Activated CD8-positive, alpha-beta T cell treated with anti-CD3 and anti-CD28 coated beads, Interleukin-2, amount 10 ng/mL, durations not matched to agents 7 days and 5 days (primary cell): ENCODE data around the gene MCM9. TPM values are rescaled to one million over a fixed set of nuclear protein-coding genes. Genes with fewer than 3 reads are reported as not detected.

ENCODE experiments used
- ATAC-seq: fragments of 150-1000 bp; cut with Tn5 transposase; one replicate; pipeline ENCODE4 v1.10.0; 2021; ENCODE audit warnings: moderate library complexity
- CTCF ChIA-PET: fragments of 350-600 bp; sonication (Branson Sonifier 250); formaldehyde crosslinking; loops from one replicate; lab custom pipeline; 2021; ENCODE audit warnings: antibody characterized with exemption; lab: Charles Lee
- POLR2A ChIA-PET: fragments of 350-600 bp; sonication (Branson Sonifier 250); formaldehyde crosslinking; loops from one replicate; lab custom pipeline; 2021; ENCODE audit warnings: antibody characterized with exemption; lab: Charles Lee
- DNase-seq: peaks from one replicate; pipeline ENCODE4 v3.0.0-alpha.2; 2020
- H3K27ac Mint-ChIP-seq: one replicate; pipeline ENCODE4 v1.8.0; 2021; ENCODE audit warnings: mild to moderate bottlenecking, mixed read lengths
- H3K27me3 Mint-ChIP-seq: one replicate; pipeline ENCODE4 v1.8.0; 2021; ENCODE audit warnings: low read depth, mixed read lengths
- H3K36me3 Mint-ChIP-seq: one replicate; pipeline ENCODE4 v1.8.0; 2021; ENCODE audit warnings: low read depth, mixed read lengths
- H3K4me1 Mint-ChIP-seq: one replicate; pipeline ENCODE4 v1.8.0; 2021; ENCODE audit warnings: low read depth, mixed read lengths
- H3K4me3 Mint-ChIP-seq: one replicate; pipeline ENCODE4 v1.8.0; 2021; ENCODE audit warnings: mild to moderate bottlenecking, mixed read lengths
- H3K9me3 Mint-ChIP-seq: one replicate; pipeline ENCODE4 v1.8.0; 2022; ENCODE audit warnings: mixed read lengths; ENCODE audit not compliant: insufficient read depth
- total RNA-seq, 2 experiments: library from RNA; stranded (reverse); gene quantifications; one replicate each; pipeline ENCODE4 v1.2.3, GENCODE V29; 2021

MCM9 gene
- total RNA-seq, 2 experiments from 2014 or later = 18.1 to 18.8 TPM

- POLR2A ChIA-PET = no interaction called here
Observed at GRCh38 chr6:118932421-118932820, 2.5 kb downstream of the MCM9 start.

GRCh38 chr6:118931436-118931835 lies 3.5 kb downstream of the MCM9 start:
- DNase-seq (no peak), ATAC-seq (no peak)
- ChIA-PET POLR2A (no interaction called here), CTCF (no interaction called here)
- H3K9me3 Mint-ChIP-seq = no peaks in the 10 kb centered on the region
- peaks cover 23% of the 10 kb centered on the region for H3K4me1 Mint-ChIP-seq
- no peaks in the 10 kb centered on the region for H3K27me3 Mint-ChIP-seq
- H3K27ac Mint-ChIP-seq = no peak overlapping the region
- no peak overlapping the region for H3K4me3 Mint-ChIP-seq
- H3K36me3 Mint-ChIP-seq = peaks cover 30% of the 10 kb centered on the region

More at GRCh38 chr6:118932421-118932820, 2.5 kb downstream of the MCM9 start:
- ATAC-seq = no peak
- CTCF ChIA-PET = interaction anchor here (0.7 kb wide), 1 partner anchor 9 kb away, joined by 3 read pairs; no protein-coding TSS in a partner anchor
- Mint-ChIP-seq H3K4me1 (peaks cover 24% of the 10 kb centered on the region), H3K4me3 (no peak overlapping the region), H3K27ac (no peak overlapping the region), H3K27me3 (no peaks in the 10 kb centered on the region), H3K9me3 (peaks cover 5% of the 10 kb centered on the region), H3K36me3 (peaks cover 36% of the 10 kb centered on the region)
- DNase-seq = no peak

GRCh38 chr6:118930680-118931079 lies 4.3 kb downstream of the MCM9 start:
- H3K27ac Mint-ChIP-seq = no peak overlapping the region
- ChIA-PET POLR2A (no interaction called here), CTCF (no interaction called here)
- no peaks in the 10 kb centered on the region for H3K27me3 Mint-ChIP-seq
- ATAC-seq = no peak
- H3K4me1 Mint-ChIP-seq = peaks cover 18% of the 10 kb centered on the region
- no peak for DNase-seq
- no peaks in the 10 kb centered on the region for H3K9me3 Mint-ChIP-seq
- peaks cover 31% of the 10 kb centered on the region for H3K36me3 Mint-ChIP-seq
- no peak overlapping the region for H3K4me3 Mint-ChIP-seq

- H3K4me1 Mint-ChIP-seq = no peaks in the 10 kb centered on the region
- peaks cover 52% of the 10 kb centered on the region for H3K36me3 Mint-ChIP-seq
- ATAC-seq (no peak), DNase-seq (no peak)
- H3K9me3 Mint-ChIP-seq = no peaks in the 10 kb centered on the region
- H3K27ac Mint-ChIP-seq = no peak overlapping the region
- POLR2A ChIA-PET = interaction anchor here (1.0 kb wide), 1 partner anchor 12 kb away, joined by 5 read pairs; the partner anchor contains the start of gene MCM9
- no peak overlapping the region for H3K4me3 Mint-ChIP-seq
- CTCF ChIA-PET = interaction anchor here (1.0 to 1.4 kb wide), 2 partner anchors 16 to 188 kb away, joined by 4 to 5 read pairs; no protein-coding TSS in a partner anchor
- no peaks in the 10 kb centered on the region for H3K27me3 Mint-ChIP-seq
Observed at GRCh38 chr6:118923035-118923434, 11.9 kb downstream of the MCM9 start.

GRCh38 chr6:118921084-118921483 lies 13.9 kb downstream of the MCM9 start:
- H3K9me3 Mint-ChIP-seq = no peaks in the 10 kb centered on the region
- H3K4me3 Mint-ChIP-seq = no peak overlapping the region
- DNase-seq = no peak
- ATAC-seq = no peak
- no peaks in the 10 kb centered on the region for H3K27me3 Mint-ChIP-seq
- no peak overlapping the region for H3K27ac Mint-ChIP-seq
- H3K36me3 Mint-ChIP-seq = peaks cover 56% of the 10 kb centered on the region
- CTCF ChIA-PET = no interaction called here
- no peaks in the 10 kb centered on the region for H3K4me1 Mint-ChIP-seq
- POLR2A ChIA-PET = no interaction called here

- POLR2A ChIA-PET = interaction anchor here (0.6 kb wide), 1 partner anchor 197 kb away, joined by 4 read pairs; no protein-coding TSS in a partner anchor
- no peak for ATAC-seq
- H3K27me3 Mint-ChIP-seq = no peaks in the 10 kb centered on the region
- no peak overlapping the region for H3K4me3 Mint-ChIP-seq
- no peak for DNase-seq
- no peaks in the 10 kb centered on the region for H3K4me1 Mint-ChIP-seq
- H3K9me3 Mint-ChIP-seq = no peaks in the 10 kb centered on the region
- CTCF ChIA-PET = no interaction called here
- peaks cover 64% of the 10 kb centered on the region for H3K36me3 Mint-ChIP-seq
- H3K27ac Mint-ChIP-seq = no peak overlapping the region
Observed at GRCh38 chr6:118918329-118918725, 16.6 kb downstream of the MCM9 start.

- Mint-ChIP-seq H3K4me1 (no peaks in the 10 kb centered on the region), H3K36me3 (peaks cover 67% of the 10 kb centered on the region), H3K9me3 (no peaks in the 10 kb centered on the region), H3K27ac (no peak overlapping the region), H3K27me3 (no peaks in the 10 kb centered on the region), H3K4me3 (no peak overlapping the region)
- CTCF ChIA-PET = no interaction called here
- DNase-seq = no peak
- POLR2A ChIA-PET = interaction anchor here (0.6 kb wide), 1 partner anchor 198 kb away, joined by 4 read pairs; no protein-coding TSS in a partner anchor
- no peak for ATAC-seq
Observed at GRCh38 chr6:118917546-118918328, 17.2 kb downstream of the MCM9 start.

GRCh38 chr6:118914598-118914997 lies 20.4 kb downstream of the MCM9 start:
- no peak for DNase-seq
- Mint-ChIP-seq H3K9me3 (no peaks in the 10 kb centered on the region), H3K27ac (no peak overlapping the region), H3K4me1 (no peaks in the 10 kb centered on the region), H3K4me3 (no peak overlapping the region), H3K27me3 (no peaks in the 10 kb centered on the region), H3K36me3 (peaks cover 57% of the 10 kb centered on the region)
- no peak for ATAC-seq
- ChIA-PET CTCF (no interaction called here), POLR2A (no interaction called here)

GRCh38 chr6:118913161-118913560 lies 21.8 kb downstream of the MCM9 start:
- H3K9me3 Mint-ChIP-seq = no peaks in the 10 kb centered on the region
- no peaks in the 10 kb centered on the region for H3K27me3 Mint-ChIP-seq
- ChIA-PET POLR2A (interaction anchor here (0.7 to 1.8 kb wide), 2 partner anchors 17 to 21 kb away, joined by 3 to 4 read pairs; no protein-coding TSS in a partner anchor), CTCF (interaction anchor here (1.4 to 1.5 kb wide), 2 partner anchors 17 to 29 kb away, joined by 3 to 4 read pairs; no protein-coding TSS in a partner anchor)
- no peak overlapping the region for H3K27ac Mint-ChIP-seq
- ATAC-seq (no peak), DNase-seq (no peak)
- peaks cover 60% of the 10 kb centered on the region for H3K36me3 Mint-ChIP-seq
- no peaks in the 10 kb centered on the region for H3K4me1 Mint-ChIP-seq
- no peak overlapping the region for H3K4me3 Mint-ChIP-seq

- no peak overlapping the region for H3K4me3 Mint-ChIP-seq
- no peak overlapping the region for H3K27ac Mint-ChIP-seq
- no peak for ATAC-seq
- H3K9me3 Mint-ChIP-seq = no peaks in the 10 kb centered on the region
- ChIA-PET CTCF (interaction anchor here (1.4 to 1.5 kb wide), 2 partner anchors 16 to 29 kb away, joined by 3 to 4 read pairs; no protein-coding TSS in a partner anchor), POLR2A (interaction anchor here (1.8 kb wide), 1 partner anchor 16 kb away, joined by 4 read pairs; no protein-coding TSS in a partner anchor)
- no peaks in the 10 kb centered on the region for H3K27me3 Mint-ChIP-seq
- no peaks in the 10 kb centered on the region for H3K4me1 Mint-ChIP-seq
- no peak for DNase-seq
- peaks cover 61% of the 10 kb centered on the region for H3K36me3 Mint-ChIP-seq
Observed at GRCh38 chr6:118912646-118913045, 22.3 kb downstream of the MCM9 start.

GRCh38 chr6:118908441-118908840 lies 26.5 kb downstream of the MCM9 start:
- Mint-ChIP-seq H3K4me1 (peaks cover 21% of the 10 kb centered on the region), H3K9me3 (no peaks in the 10 kb centered on the region), H3K27me3 (no peaks in the 10 kb centered on the region), H3K36me3 (peaks cover 65% of the 10 kb centered on the region), H3K27ac (no peak overlapping the region), H3K4me3 (no peak overlapping the region)
- CTCF ChIA-PET = interaction anchor here (1.2 to 2.7 kb wide), 2 partner anchors 12 to 202 kb away, joined by 6 to 7 read pairs; no protein-coding TSS in a partner anchor
- POLR2A ChIA-PET = interaction anchor here (1.1 kb wide), 1 partner anchor 14 kb away, joined by 3 read pairs; no protein-coding TSS in a partner anchor
- DNase-seq = no peak
- no peak for ATAC-seq

GRCh38 chr6:118905851-118906250 lies 29.1 kb downstream of the MCM9 start:
- no peak for ATAC-seq
- Mint-ChIP-seq H3K36me3 (peaks cover 74% of the 10 kb centered on the region), H3K4me3 (no peak overlapping the region), H3K4me1 (peaks cover 42% of the 10 kb centered on the region), H3K9me3 (no peaks in the 10 kb centered on the region), H3K27me3 (no peaks in the 10 kb centered on the region), H3K27ac (peak overlapping the region; percentile 60)
- DNase-seq = no peak
- CTCF ChIA-PET = interaction anchor here (0.6 kb wide), 1 partner anchor 26 kb away, joined by 3 read pairs; no protein-coding TSS in a partner anchor
- POLR2A ChIA-PET = no interaction called here
